HG03571 (cell line): ENCODE results near the gene RERE.
"Not testable (repeated sequence)": the region's sequence is repeated elsewhere in the genome, so short reads cannot be mapped to it uniquely, and the experiment has no call there.

Experiments used
- ATAC-seq: cut with Tn5 transposase; IDR thresholded peaks from one replicate; pipeline ENCODE4 v1.9.1; 2021; ENCODE audit not compliant: unreplicated experiment

The RERE gene

DNA sequence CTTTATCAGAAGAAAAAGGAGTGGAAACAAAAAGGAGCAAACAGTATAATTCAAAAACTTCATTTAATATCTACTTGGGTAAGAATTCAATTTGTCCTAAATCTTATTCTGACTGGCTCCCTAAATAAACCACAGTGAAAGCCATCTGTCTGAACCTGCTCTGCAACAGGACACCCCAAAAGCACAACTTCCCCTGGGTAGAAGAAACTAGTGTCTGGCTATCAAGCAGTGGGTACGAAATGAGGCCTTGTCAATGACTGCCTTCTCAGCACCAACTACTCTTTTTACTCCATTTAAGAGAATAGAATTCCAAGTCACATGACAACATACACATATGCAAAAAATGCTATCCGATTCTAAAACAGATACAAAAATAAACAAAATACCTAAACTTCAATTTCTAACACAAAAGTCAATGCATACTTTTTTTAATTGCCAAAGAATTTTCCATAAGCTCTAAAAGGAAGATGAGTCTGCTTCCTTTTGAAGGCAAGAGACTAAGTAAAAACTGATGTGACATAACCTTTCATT, 292.7 kb downstream of the RERE start:
- no peak for ATAC-seq

DNA sequence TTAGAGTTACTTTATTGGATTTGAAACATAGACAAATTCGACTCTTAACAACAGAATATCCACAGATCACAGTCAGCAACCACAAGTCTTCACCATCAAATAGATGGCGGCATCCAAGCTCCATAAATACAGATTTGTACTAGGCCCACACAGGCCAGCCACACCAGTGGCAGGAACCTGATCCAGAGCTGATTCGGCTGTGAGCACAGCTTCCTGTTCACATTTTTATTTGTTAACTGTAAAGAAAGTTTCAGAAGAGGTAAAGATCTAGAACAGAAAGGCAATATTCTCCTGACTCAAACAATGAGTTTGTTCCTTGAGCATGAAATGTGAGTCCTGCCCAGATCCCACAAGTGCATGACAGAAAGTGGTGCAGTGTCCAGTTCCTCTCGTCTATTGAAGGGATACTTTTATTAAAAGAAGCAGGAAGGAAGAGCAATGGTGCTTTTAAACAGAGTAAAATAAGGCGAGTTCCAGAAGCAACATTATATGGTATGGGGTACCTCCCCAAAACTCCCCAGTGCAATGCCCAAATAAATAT, 293.7 kb downstream of the RERE start:
- ATAC-seq: no peak

DNA sequence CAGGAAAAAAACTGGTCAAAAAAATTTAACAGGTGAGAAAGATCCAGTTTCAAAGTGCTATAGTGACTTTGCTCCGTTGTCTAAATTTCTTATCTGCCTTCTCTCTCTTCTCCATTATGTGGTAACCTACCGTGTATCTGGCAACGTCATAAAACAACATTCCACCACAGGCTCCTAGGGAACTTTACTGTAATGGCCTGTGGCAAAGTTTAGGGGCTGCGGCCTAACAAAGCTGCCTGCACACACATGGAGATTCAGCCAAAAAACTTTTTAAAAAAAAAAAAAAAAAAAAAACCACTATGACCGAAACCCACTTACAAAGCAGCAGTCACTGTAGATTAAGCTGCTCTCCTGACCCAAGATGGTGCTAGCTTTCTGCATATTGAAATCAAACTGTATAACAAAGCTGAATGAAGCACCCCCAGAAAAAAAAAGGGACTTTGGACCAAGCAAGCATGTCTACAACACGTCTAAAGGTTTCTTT, 296.9 kb downstream of the RERE start:
- ATAC-seq: no peak

DNA sequence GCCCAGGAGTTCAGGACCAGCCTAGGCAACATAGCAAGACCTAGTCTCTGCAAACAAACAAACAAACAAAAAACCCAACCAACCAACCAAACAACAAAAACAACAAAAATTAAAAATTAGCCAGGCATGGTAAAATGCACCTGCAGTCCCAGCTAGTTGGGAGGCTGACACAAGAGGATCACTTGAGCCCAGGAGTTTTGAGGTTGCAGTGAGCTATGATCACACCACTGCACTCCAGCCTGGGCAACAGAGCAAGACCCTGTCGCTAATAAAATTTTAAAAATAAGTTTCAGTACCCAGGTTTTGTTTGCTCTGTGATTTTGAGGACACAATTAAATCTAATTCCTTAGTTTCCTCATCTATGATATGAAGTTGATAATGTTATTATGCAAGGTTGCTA, 298.3 kb downstream of the RERE start:
- no peak for ATAC-seq

DNA sequence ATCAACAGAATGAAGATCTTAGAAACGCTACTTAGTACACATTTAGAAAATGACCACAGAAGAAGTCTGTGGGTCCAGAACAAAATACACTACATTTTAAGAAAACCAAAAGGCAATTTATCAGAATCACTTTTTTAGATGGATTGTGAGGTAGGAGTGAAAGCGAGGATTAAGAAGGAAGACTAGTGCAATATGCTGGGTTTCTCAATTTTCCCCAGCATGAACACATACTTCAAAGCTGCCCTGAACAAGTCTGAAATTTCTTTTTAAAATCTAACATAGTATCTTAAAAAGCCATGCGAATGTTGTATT, 299.0 kb downstream of the RERE start:
- ATAC-seq: no peak

DNA sequence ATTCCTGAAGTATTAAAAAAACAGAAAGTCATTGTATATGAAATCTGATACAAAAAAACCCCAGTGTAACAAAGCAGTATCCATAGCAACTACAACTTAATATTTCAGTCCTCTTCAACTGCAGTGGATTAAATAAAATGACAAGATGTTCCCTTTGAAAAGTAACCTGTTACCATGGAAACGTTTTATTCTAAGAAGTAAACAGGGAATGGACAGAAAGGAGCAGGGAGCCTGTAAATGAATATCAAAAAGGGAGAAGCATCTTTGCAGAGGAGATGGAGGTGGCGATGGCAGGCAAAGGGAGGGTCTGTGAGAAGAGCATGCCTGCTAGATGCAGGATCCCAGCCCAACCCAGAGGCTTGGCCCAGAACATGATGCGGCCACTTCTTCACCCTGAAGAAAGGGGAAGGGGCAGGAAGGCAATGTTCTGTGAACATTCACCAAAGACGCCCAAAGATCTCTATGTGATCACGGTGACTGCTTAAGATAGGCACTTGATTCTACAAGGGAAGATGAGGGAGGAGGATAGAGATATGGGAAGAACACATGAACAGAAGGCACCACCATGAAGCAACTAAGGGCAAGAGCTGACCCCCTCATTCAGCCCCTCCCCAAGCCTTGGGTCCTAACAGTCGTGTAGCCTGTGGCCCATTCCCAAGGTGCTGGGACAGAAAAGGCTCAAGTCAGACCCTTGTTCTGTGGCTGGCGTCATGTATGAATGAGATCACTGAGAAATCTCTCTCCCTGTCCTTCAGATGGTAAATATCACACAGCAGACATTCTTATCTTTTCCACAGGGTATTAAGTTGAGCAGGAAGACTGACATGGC, 299.6 kb downstream of the RERE start:
- ATAC-seq: no peak

DNA sequence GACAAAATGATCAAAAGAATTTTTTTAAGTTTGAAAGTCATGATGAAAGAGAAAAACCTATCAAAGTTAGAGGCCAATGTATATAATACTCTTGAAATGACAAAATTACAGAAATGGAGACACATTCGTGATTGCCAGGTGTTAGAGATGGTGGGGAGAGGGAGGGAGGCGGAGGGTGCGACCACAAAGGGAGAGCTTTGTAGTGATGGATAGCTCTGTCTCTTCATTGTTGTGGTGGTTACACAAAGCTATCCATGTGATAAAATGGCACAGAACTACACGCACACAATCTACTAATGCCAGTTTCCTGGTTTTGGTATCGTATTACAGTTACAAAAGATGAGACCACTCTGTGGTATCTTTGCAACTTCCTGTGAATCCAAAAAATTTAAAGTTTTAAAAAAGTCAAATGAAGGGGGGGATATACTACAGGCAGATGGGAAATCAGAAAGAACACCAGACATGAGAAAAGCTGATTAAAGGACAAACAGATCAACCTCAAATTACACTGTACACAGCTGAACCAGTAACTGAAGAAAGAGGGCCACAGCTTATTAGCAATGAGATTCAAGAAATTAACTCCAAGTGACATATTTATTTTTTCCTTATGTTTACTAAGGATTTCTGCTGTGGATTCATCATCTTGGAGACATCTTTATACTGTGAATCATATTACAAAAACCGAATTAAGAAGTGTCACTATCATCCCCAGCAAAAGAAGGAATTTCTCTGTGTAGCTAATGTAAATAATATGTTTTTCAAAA, 300.5 kb downstream of the RERE start:
- ATAC-seq: no peak

DNA sequence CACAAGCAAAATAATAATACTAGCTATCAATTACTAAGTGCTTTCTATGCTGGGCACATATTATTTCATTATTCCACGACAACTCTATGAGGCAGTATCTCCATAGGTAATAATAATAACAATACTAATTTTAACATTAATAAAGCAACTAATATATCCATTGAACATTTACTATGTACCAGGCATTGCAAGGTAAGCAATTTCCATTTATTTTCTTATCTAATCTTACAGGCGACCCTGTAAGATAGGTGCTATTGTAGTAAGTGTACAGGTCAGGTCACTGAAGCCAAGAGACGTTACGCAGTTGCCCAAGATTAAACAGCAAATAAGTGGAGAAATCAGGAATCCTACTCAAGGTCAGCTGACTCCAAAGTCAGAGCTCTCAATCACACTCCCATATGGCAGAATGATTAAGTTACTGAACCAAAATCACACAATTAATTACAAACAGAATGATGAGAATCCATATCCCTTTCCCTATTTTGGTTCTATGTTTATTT, 301.1 kb downstream of the RERE start:
- ATAC-seq: no peak

DNA sequence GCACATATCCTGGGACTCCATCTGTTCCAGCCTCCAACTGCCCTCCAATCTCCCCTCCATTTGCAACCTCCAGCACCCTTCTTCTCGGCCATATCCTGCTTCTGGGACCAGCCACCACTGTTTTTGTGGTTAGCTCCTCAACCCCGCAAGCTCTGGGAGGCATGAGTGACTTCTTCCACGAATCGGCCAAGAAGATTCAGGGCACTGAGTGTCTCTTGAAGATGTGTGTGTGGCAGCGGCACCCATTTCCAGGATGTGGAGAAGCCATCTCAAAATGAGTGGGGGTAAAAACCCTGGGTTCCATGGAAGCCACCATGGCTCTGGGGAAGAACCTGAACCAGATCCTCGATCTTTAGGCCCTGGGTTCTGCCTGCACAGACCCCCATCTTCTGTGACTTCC, 304.9 kb downstream of the RERE start:
- ATAC-seq: no peak

DNA sequence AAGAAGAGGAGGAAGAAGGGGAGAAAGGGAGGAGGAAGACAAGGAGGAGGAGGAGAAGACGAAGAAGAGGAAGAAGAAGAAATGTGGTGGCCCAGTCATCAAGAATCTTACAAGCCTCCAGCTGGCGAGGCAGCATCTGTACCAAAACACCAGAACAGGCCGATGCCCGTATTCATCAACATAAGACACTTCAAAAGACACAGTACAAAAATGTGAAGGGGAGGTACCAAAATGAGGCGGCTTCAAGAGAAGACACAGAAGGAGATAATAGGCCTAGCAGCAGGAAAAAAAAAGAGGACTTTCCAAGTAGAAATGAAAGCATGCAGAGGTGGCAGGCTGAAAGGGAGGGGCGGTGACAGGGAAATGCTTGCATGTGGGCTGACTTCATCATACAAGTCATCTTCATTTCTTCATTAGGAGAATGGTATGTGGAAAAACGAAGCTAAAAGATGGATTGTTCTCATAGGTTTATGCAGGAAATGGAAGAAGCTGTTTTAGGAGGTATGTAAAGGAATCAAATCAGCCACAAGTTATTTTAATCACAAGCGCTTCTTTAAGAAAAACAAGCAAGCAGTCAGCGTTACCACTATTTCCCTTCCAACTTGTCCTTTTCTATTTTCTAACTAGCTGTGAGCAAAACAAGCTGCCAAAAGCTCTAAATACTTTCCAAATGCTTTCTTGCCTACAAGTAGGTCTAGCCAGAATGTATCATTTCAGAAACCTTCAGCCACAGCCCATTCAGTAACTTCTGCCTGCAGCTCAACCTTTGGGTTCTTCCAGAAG, 307.2 kb downstream of the RERE start:
- no peak for ATAC-seq

DNA sequence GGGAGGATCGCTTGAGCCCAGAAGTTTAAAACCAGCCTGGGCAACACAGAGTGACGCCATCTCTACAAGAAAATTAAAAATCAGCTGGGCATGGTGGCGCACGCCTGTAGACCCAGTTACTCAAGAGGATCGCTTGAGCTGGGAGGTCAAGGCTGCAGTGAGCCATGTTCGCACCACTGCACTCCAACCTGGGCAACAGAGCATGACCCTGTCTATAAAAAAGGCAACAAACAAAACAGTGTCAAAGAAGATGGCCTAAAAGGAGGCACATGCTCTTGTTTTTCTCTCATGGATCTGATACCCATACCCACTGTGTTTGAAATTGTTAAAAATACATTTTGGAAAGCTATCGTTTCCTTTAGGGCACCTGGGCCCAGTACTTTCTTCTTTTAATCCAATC, 307.9 kb downstream of the RERE start:
- ATAC-seq: no peak

DNA sequence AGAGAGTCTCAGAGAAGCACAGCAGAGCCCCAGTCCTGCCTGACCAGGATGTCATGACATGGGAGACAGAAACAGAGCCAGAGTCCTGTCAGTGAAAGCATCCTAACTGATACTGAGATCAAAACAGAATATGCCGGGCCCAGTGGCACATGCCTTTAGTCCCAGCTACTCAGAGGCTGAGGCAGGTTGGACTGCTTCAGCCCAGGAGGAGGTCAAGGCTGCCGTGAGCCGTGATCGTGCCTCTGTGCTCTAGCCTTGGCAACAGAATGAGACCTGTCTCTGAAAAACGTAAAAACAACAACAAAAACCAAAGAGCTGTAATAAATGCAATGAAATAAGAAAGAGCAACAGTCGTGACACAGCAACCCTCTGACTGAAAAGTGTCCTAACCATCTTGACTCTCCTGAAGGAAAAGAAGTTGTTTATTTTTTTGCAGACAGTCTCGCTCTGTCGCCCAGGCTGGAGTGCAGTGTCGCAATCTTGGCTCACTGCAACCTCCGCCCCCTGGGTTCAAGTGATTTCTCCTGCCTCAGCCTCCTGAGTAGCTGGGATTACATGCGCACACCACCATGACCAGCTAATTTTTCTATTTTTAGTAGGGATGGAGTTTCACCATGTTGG, 310.3 kb downstream of the RERE start:
- ATAC-seq: no peak

DNA sequence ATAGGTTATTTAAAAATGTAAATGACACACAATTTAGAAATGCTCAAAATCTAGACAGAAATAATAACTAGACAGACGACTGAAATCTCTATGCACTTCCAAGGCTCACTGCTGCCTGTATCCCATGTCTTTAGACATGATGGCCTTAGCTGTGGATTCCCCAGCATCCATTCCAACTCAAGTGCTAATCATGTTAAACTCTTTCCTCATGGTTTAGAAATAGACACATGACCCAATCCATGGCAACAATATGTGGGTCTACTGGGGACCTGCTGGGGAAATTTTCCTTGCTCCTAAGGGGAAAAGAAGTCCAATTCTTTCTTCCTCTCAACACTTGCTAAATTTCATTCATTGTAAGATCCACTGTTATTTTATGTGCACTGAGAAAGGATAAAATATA, 311.0 kb downstream of the RERE start:
- ATAC-seq: no peak

DNA sequence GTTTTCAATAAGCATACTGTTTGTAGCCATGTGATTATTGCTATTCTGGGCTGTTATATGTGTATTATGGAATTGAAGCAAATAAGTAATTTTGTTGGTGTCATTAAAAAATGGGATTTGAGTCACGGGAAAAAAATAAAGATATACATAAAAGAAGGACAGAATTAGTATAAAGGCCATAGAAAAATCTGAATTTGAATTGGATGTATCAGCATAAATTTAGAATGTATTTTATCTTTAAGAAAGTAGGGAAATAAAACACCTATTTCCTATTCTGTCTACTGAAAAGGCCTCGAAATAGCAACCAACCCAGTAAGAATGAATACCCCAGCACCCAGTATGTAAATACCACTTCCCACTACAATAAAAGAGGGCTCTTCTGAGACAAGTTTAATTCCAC, 313.6 kb downstream of the RERE start:
- ATAC-seq: no peak

DNA sequence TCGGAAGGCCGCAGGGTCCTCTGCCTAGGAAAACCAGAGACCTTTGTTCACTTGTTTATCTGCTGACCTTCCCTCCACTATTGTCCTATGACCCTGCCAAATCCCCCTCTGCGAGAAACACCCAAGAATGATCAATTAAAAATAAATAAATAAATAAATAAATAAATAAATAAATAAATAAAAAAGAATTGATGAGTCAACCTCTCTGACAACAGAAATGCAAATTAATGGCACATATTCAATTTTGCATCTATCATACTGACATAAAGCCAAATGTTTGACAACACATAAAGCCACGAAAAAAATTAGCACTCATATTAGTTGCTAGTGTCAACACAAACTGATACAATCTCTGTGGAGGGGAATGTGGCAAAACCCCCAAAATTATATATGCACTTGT, 314.5 kb downstream of the RERE start:
- not testable (repeated sequence) for ATAC-seq

DNA sequence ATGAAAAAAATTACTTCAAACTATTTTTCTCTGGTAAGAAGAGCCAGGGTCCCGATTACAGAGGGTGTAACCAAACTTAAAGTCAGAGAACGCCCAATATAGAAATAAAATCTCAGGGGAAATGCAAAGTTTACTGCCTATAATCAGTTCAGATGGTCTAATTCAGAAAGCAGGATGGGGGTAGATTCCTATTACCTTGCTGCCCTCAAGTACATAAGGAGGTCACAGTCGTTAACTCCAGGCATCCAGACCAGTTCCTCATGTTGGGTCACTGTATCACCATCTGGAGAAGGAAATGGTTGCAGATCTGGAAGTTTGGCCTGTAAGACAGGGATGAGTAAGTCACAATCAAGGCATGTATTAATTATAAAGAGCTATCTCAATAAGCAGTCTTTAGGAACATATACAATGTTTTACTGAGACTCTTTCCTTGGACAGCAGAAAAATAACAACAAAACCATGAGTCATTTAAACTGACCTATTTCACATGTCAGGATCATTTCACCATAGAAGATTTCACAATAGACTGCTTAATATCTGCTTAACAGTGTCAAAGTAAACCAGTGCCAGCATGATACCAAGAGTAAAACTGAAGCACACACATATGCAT, 320.1 kb downstream of the RERE start:
- ATAC-seq: no peak

DNA sequence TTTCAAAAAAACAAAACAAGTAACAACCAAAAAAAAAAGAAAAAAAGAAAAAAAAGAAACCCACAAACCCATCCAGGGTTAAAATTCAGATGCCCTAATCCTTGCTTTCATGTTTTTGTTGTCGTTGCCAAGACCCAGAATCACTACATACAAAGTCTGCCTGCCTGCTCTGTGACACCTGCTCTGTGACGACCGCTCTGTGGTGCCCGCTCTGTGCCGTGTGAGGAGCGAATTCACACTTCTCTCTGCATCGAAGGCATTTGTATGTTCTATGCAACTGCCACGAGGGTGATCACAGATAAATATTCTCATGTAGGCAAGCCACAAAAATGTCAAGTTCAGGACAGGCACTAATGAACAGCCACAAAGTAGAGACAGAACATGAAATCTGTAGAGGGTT, 321.0 kb downstream of the RERE start:
- peak; percentile 35 for ATAC-seq

DNA sequence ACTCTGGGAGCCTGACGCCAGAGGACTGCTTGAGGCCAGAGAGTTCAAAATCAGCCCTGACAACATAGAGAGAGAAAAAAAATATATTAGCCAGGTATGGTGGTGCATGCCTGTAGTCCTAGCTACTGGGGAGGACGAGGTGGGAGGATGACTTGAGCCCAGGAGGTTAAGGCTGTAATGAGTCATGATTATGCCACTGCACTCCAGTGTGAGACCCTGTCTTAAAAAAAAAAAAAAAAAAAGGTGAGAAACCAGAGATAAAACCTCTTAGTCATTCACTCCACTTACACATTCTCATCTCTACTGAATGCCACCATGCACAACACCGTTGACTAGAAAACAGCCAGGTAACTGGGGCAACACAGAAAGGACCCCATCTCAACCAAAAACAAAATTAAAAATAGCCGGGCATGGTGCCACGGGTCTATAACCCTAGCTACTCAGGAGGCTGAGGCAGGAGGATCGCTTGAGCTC, 321.5 kb downstream of the RERE start:
- peak; percentile 26 for ATAC-seq

DNA sequence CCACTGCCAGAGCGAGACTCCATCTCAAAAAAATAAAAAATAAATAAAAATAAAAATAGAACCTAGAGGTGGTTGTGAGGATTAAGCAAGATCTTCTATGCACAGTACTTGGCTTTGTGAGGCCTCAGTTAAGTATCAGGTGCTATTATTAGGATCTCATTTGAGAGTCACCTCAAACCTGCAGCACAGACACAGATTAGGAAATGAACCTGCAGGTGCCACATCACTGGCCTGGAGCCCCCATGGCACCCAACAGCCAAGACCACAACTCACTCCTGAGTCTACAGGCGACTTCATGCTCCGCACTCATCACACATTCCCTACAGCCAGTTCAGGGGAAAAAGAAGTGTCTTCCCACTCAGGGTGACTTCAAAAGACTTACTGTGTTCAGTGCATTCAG, 322.8 kb downstream of the RERE start:
- no peak for ATAC-seq
